ENCODE data around the gene PSPN. TPM values are rescaled to one million over a fixed set of nuclear protein-coding genes. Genes with fewer than 3 reads are reported as not detected.

Gene PSPN
- total and polyA plus RNA-seq, 2 donors (not counting 1 experiment from before 2014, with no cell fraction given): 1.1 to 3.0 TPM

DNA sequence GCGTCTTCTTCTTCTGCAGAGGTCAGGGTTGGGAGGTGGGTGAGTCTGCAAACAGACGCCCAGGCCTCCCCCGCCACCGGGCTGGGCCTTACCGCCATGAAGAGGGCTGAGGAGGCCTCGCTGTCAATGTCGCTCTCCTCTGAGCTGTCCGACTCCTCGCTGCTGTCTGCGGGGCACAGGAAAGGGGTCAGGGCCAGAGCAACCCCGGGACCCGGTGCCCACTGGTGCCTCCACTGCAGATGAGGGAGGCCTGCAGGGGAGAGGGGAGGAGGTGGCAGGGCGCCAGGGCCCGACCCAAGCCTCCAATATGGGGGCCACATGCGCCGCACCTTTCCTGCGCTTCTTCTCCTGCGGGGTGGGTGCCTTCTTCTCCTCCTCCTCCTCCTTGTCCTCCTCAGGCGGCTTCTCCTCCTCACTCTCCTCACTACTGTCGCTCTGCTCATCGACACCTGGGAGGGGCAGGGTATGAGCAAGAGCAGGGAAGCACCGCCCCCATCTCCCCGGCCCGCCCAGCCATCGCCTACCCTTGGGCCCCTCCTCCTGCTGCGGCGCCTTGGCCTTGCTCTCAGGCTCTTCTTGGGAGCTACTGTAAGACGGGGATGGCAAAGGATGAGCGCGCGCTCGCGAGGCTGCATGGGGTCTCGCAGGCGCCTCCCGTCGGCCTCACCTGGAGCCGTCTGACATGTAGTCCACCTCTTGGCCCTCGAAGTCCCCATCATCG, 5.5 kb upstream of the PSPN start:
- no peaks in the 10 kb centered on the region for H3K4me1 Mint-ChIP-seq
- no peak overlapping the region for H3K4me2 ChIP-seq (replicated peaks; ENCODE audit: low read depth, low read length, poor library complexity, severe bottlenecking)
- no peak overlapping the region for H3K27ac ChIP-seq (ENCODE audit: low read length in 2 of 2)
- no peak overlapping the region for H3K4me3 ChIP-seq (ENCODE audit: control extremely low read depth in 1 of 5, extremely low read depth in 1 of 5, insufficient read depth in 1 of 5, low read depth in 2 of 5, low read length in 4 of 5)
- H3K27me3 ChIP-seq (replicated peaks in 1 of 4; ENCODE audit: control extremely low read depth in 1 of 4, control insufficient read depth in 3 of 4, insufficient read depth in 4 of 4, low read length in 3 of 4): no peaks in the 10 kb centered on the region
- no peaks in the 10 kb centered on the region for H3K79me2 ChIP-seq (ENCODE audit: control insufficient read depth, insufficient read depth, low read length)
- WGBS (ENCODE audit: insufficient coverage): 98% methylated on average over 34 of the region's 40 CpGs
- H4K20me1 ChIP-seq (ENCODE audit: control insufficient read depth, insufficient read depth, low read length, poor library complexity, severe bottlenecking): no peaks in the 10 kb centered on the region
- H2AFZ ChIP-seq (ENCODE audit: insufficient read depth, low read depth, low read length, poor library complexity, severe bottlenecking): no peak overlapping the region
- DNase-seq (no peak), ATAC-seq (ENCODE audit: low read depth) (no peak)
- peaks cover 0 to 51% of the 10 kb centered on the region in 2 experiments for H3K36me3 ChIP-seq (replicated peaks in 1 of 2; ENCODE audit: control extremely low read depth in 1 of 2, control insufficient read depth in 1 of 2, extremely low read depth in 1 of 2, insufficient read depth in 2 of 2, low read length in 1 of 2)
- H3K27ac Mint-ChIP-seq: no peak overlapping the region
- no peak for TF ChIP-seq EZH2 (IDR thresholded peaks at IDR 0.05; ENCODE audit: borderline replicate concordance, insufficient read depth, low read depth, low read length, poor library complexity, severe bottlenecking)
- TF ChIP-seq, protein P1, sequence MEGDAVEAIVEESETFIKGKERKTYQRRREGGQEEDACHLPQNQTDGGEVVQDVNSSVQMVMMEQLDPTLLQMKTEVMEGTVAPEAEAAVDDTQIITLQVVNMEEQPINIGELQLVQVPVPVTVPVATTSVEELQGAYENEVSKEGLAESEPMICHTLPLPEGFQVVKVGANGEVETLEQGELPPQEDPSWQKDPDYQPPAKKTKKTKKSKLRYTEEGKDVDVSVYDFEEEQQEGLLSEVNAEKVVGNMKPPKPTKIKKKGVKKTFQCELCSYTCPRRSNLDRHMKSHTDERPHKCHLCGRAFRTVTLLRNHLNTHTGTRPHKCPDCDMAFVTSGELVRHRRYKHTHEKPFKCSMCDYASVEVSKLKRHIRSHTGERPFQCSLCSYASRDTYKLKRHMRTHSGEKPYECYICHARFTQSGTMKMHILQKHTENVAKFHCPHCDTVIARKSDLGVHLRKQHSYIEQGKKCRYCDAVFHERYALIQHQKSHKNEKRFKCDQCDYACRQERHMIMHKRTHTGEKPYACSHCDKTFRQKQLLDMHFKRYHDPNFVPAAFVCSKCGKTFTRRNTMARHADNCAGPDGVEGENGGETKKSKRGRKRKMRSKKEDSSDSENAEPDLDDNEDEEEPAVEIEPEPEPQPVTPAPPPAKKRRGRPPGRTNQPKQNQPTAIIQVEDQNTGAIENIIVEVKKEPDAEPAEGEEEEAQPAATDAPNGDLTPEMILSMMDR (IDR thresholded peaks at IDR 0.05): no peak
- H3K4me3 Mint-ChIP-seq: no peak overlapping the region
- ChIA-PET POLR2A (no interaction called here), CTCF (no interaction called here)
- no peaks in the 10 kb centered on the region for H3K27me3 Mint-ChIP-seq
- no peak overlapping the region for H3K9ac ChIP-seq (ENCODE audit: low read length)
- peaks cover 3% of the 10 kb centered on the region for H3K9me3 Mint-ChIP-seq (ENCODE audit: insufficient read depth)
- H3K4me1 ChIP-seq (ENCODE audit: control insufficient read depth in 2 of 2, insufficient read depth in 2 of 2, low read length in 2 of 2): no peaks in the 10 kb centered on the region
- intact Hi-C loops (cut with micrococcal nuclease): no loop called here
- H3K9me3 ChIP-seq (ENCODE audit: control extremely low read depth in 1 of 3, control insufficient read depth in 2 of 3, insufficient read depth in 1 of 3, low read length in 2 of 3): peaks cover 0 to 18% (median 0%) of the 10 kb centered on the region in 3 donors

DNA sequence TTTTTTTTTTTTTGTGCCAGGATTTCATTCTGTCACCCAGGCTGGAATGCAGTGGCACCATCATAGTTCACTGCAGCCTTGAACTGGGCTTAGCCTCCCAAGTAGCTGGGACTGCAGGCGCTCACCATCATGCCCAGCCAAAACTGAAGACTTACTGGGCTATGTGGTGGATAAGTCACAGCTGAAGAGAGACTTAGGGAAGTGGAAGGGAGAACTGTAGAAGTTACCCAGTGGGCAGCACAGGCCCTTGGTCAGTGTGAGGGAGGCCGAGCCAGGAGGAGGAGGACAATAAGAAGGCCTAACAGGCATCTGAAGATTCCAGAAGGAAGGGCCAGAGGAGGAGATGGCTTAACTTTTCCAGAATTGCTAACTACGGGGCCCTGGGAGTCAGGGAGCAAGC, 4.0 kb upstream of the PSPN start:
- TF ChIP-seq EZH2 (IDR thresholded peaks at IDR 0.05; ENCODE audit: borderline replicate concordance, insufficient read depth, low read depth, low read length, poor library complexity, severe bottlenecking): no peak
- TF ChIP-seq, protein P1 (IDR thresholded peaks at IDR 0.05): no peak

More for the DNA sequence above, 4.0 kb upstream of the PSPN start:
- Histone ChIP-seq H4K20me1 (ENCODE audit: control insufficient read depth, insufficient read depth, low read length, poor library complexity, severe bottlenecking) (no peaks in the 10 kb centered on the region), H3K4me2 (replicated peaks; ENCODE audit: low read depth, low read length, poor library complexity, severe bottlenecking) (no peak overlapping the region), H2AFZ (ENCODE audit: insufficient read depth, low read depth, low read length, poor library complexity, severe bottlenecking) (no peak overlapping the region), H3K4me3 (ENCODE audit: control extremely low read depth in 1 of 5, extremely low read depth in 1 of 5, insufficient read depth in 1 of 5, low read depth in 2 of 5, low read length in 4 of 5) (no peak overlapping the region), H3K27me3 (replicated peaks in 1 of 4; ENCODE audit: control extremely low read depth in 1 of 4, control insufficient read depth in 3 of 4, insufficient read depth in 4 of 4, low read length in 3 of 4) (no peaks in the 10 kb centered on the region), H3K9ac (ENCODE audit: low read length) (no peak overlapping the region), H3K27ac (ENCODE audit: low read length in 2 of 2) (no peak overlapping the region), H3K79me2 (ENCODE audit: control insufficient read depth, insufficient read depth, low read length) (no peaks in the 10 kb centered on the region), H3K4me1 (ENCODE audit: control insufficient read depth in 2 of 2, insufficient read depth in 2 of 2, low read length in 2 of 2) (no peaks in the 10 kb centered on the region), H3K36me3 (replicated peaks in 1 of 2; ENCODE audit: control extremely low read depth in 1 of 2, control insufficient read depth in 1 of 2, extremely low read depth in 1 of 2, insufficient read depth in 2 of 2, low read length in 1 of 2) (peaks cover 0 to 45% of the 10 kb centered on the region in 2 experiments), H3K9me3 (ENCODE audit: control extremely low read depth in 1 of 3, control insufficient read depth in 2 of 3, insufficient read depth in 1 of 3, low read length in 2 of 3) (peaks cover 0 to 18% (median 0%) of the 10 kb centered on the region in 3 donors)
- CTCF ChIA-PET: interaction anchor here (0.7 kb wide), 1 partner anchor 412 kb away, joined by 3 read pairs; no protein-coding TSS in a partner anchor
- POLR2A ChIA-PET: no interaction called here
- intact Hi-C loops (cut with micrococcal nuclease): no loop called here
- WGBS (ENCODE audit: insufficient coverage): 93% methylated on average over 3 of the region's 3 CpGs
- Mint-ChIP-seq H3K9me3 (ENCODE audit: insufficient read depth) (peaks cover 3% of the 10 kb centered on the region), H3K27ac (no peak overlapping the region), H3K27me3 (no peaks in the 10 kb centered on the region), H3K4me1 (no peaks in the 10 kb centered on the region), H3K4me3 (no peak overlapping the region)
- DNase-seq (no peak), ATAC-seq (ENCODE audit: low read depth) (no peak)

All from B cell (primary cell).